ENCODE results near the gene SLCO3A1. TPM values are rescaled to one million over a fixed set of nuclear protein-coding genes. Genes with fewer than 3 reads are reported as not detected.

SLCO3A1 gene
- total and polyA plus RNA-seq, 2 of the 8 experiments (the other 6 are each of a cell fraction or from before 2014, with no cell fraction given) = 15.1 to 20.4 TPM

DNA sequence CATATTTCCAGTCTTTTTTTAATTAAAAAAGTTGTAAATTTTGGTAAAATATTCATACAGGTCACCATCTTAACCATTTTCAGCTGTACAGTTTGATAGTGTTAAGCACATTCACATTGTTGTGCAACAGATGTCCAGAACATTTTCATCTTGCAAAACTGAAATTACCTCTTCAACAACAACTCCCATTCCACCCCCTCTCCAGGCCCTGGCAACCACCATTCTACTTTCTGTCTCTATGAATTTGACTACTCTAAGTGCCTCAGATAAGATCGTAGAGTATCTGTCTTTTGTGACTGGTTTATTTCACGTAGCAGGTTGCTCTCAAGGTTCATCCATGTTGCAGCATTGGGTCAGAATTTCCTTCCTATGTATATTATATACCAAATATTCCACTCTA lies 76.0 kb downstream of the SLCO3A1 start:
- Histone ChIP-seq H3K79me2 (ENCODE audit: control insufficient read depth in 1 of 2, insufficient read depth in 2 of 2, low read length in 2 of 2) (0 out of 4 replicates have a peak, but pooled peaks cover 0 to 6% of the 10 kb centered on the region in 2 experiments), H2BK20ac (ENCODE audit: low read length) (no peak overlapping the region), H3K9ac (replicated peaks in 1 of 4; ENCODE audit: extremely low read depth in 1 of 4, low read depth in 3 of 4, low read length in 3 of 4) (no peak overlapping the region), H3K9me3 (ENCODE audit: insufficient read depth in 2 of 2, low read depth in 1 of 2, low read length in 1 of 2) (no peaks in the 10 kb centered on the region), H3K4ac (replicated peaks; ENCODE audit: insufficient read length, low read depth, low read length) (no peak overlapping the region), H2AK5ac (ENCODE audit: low read depth, low read length) (no peak overlapping the region), H3K79me1 (ENCODE audit: low read depth, low read length) (peaks cover 2% of the 10 kb centered on the region; the same call in 1 of the 2 replicates), H3K27ac (ENCODE audit: low read depth, low read length) (no peak overlapping the region), H4K8ac (ENCODE audit: extremely low read depth, insufficient read depth, low read length) (no peak overlapping the region), H3K36me3 (ENCODE audit: control insufficient read depth in 2 of 4, insufficient read depth in 4 of 4, low read length in 3 of 4) (no peaks in the 10 kb centered on the region), H4K5ac (ENCODE audit: insufficient read length, low read depth, low read length) (no peak overlapping the region), H2AFZ (ENCODE audit: low read length) (no peak overlapping the region), H3K27me3 (replicated peaks in 1 of 4; ENCODE audit: control insufficient read depth in 3 of 4, extremely low read depth in 1 of 4, insufficient read depth in 3 of 4, low read length in 3 of 4) (no peaks in the 10 kb centered on the region; a peak in 1 of 7 replicates), H4K20me1 (replicated peaks in 1 of 2; ENCODE audit: control insufficient read depth in 1 of 2, insufficient read depth in 2 of 2, low read length in 2 of 2) (no peaks in the 10 kb centered on the region), H3K4me3 (ENCODE audit: extremely low read depth in 1 of 4, insufficient read depth in 2 of 4, low read depth in 3 of 4, low read length in 4 of 4) (no peak overlapping the region), H2BK15ac (ENCODE audit: low read length) (no peak overlapping the region), H3K23ac (ENCODE audit: insufficient read length) (no peak overlapping the region), H4K91ac (replicated peaks; ENCODE audit: insufficient read length, low read length) (no peak overlapping the region), H2BK5ac (ENCODE audit: low read depth, low read length) (no peak overlapping the region), H3K4me2 (ENCODE audit: insufficient read depth in 1 of 2, low read depth in 2 of 2, low read length in 2 of 2) (no peak overlapping the region), H2BK120ac (replicated peaks; ENCODE audit: low read depth, low read length) (no peak overlapping the region), H3K4me1 (replicated peaks in 1 of 4; ENCODE audit: control insufficient read depth in 3 of 4, insufficient read depth in 4 of 4, low read length in 3 of 4) (peaks cover 9 to 39% (median 27%) of the 10 kb centered on the region in 4 experiments), H3K14ac (ENCODE audit: insufficient read length) (no peak overlapping the region), H2BK12ac (ENCODE audit: low read depth, low read length) (no peak overlapping the region), H3K23me2 (ENCODE audit: low read depth, low read length) (no peaks in the 10 kb centered on the region), H3K56ac (replicated peaks; ENCODE audit: insufficient read length, low read depth, low read length) (no peak overlapping the region), H3K18ac (ENCODE audit: extremely low read depth, low read length) (no peak overlapping the region)
- ChIA-PET POLR2A (ENCODE audit: partially characterized antibody) (no interaction called here), CTCF (ENCODE audit: partially characterized antibody) (interaction anchor here (2.2 to 4.8 kb wide), 2 partner anchors 12 to 18 kb away, joined by 6 to 16 read pairs; no protein-coding TSS in a partner anchor)
- no peak for FAIRE-seq
- DNase-seq (ENCODE audit: low read depth in 1 of 2, low spot score in 2 of 2) = no peak
- TF ChIP-seq RAD21 (IDR thresholded peaks at IDR 0.05 in 1 of 2, conservative IDR thresholded peaks at IDR 0.05 in 1 of 2; ENCODE audit: low read depth in 2 of 2, low read length in 2 of 2) (no peak), HDAC6 (IDR thresholded peaks at IDR 0.05; ENCODE audit: low read depth, low read length) (no peak), NRF1 (IDR thresholded peaks at IDR 0.05; ENCODE audit: low read depth, low read length) (no peak), POLR2A (IDR thresholded peaks at IDR 0.05; ENCODE audit: control extremely low read depth in 1 of 2, low read depth in 2 of 2, low read length in 2 of 2) (no peak), EGR1 (IDR thresholded peaks at IDR 0.05; ENCODE audit: borderline replicate concordance, low read depth, low read length) (no peak)
- TF ChIP-seq, protein P1, sequence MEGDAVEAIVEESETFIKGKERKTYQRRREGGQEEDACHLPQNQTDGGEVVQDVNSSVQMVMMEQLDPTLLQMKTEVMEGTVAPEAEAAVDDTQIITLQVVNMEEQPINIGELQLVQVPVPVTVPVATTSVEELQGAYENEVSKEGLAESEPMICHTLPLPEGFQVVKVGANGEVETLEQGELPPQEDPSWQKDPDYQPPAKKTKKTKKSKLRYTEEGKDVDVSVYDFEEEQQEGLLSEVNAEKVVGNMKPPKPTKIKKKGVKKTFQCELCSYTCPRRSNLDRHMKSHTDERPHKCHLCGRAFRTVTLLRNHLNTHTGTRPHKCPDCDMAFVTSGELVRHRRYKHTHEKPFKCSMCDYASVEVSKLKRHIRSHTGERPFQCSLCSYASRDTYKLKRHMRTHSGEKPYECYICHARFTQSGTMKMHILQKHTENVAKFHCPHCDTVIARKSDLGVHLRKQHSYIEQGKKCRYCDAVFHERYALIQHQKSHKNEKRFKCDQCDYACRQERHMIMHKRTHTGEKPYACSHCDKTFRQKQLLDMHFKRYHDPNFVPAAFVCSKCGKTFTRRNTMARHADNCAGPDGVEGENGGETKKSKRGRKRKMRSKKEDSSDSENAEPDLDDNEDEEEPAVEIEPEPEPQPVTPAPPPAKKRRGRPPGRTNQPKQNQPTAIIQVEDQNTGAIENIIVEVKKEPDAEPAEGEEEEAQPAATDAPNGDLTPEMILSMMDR (IDR thresholded peaks at IDR 0.05; ENCODE audit: control extremely low read depth in 1 of 3, insufficient read depth in 1 of 3, low read depth in 1 of 3, low read length in 3 of 3) = no peak
- WGBS, 2 experiments (ENCODE audit: extremely low coverage in 1 of 2, insufficient coverage in 1 of 2, insufficient read length in 1 of 2, insufficient replicate concordance in 2 of 2, low coverage in 1 of 2, low lambda C conversion rate in 2 of 2, missing lambda C conversion rate in 1 of 2) = 93% methylated on average over 2 of the region's 2 CpGs; no CpG with 5 or more reads in 1 of the 2 experiments
